Measurements from ENCODE around the gene PRSS58.

Gene PRSS58

GRCh38 chr7:142257958-142258357 is at the start of gene PRSS58:
PRSS58 (minus strand) TSS chr7:142258058; CDS start chr7:142257707, 351 bp downstream.
- DNase-seq (ENCODE audit: low read depth in 2 of 2): no peak

- no peak for DNase-seq (ENCODE audit: low read depth in 2 of 2)
Observed at GRCh38 chr7:142307246-142307900, 49.5 kb upstream of the PRSS58 start.

GRCh38 chr7:142303650-142304049 is 45.8 kb upstream of the PRSS58 start:
- no peak for DNase-seq (ENCODE audit: low read depth in 2 of 2)

GRCh38 chr7:142301923-142302550 is 44.2 kb upstream of the PRSS58 start:
- DNase-seq (ENCODE audit: low read depth in 2 of 2): no peak

GRCh38 chr7:142301299-142301698 is 43.4 kb upstream of the PRSS58 start:
- no peak for DNase-seq (ENCODE audit: low read depth in 2 of 2)

GRCh38 chr7:142300689-142301088 is 42.8 kb upstream of the PRSS58 start:
- no peak for DNase-seq (ENCODE audit: low read depth in 2 of 2)

- DNase-seq (ENCODE audit: low read depth in 2 of 2): no peak
Observed at GRCh38 chr7:142299237-142299781, 41.5 kb upstream of the PRSS58 start.

- DNase-seq (ENCODE audit: low read depth in 2 of 2): no peak
Observed at GRCh38 chr7:142298627-142299026, 40.8 kb upstream of the PRSS58 start.

GRCh38 chr7:142298009-142298408 is 40.2 kb upstream of the PRSS58 start:
- DNase-seq (ENCODE audit: low read depth in 2 of 2): no peak

- DNase-seq (ENCODE audit: low read depth in 2 of 2): no peak
Observed at GRCh38 chr7:142280263-142280662, 22.4 kb upstream of the PRSS58 start.

GRCh38 chr7:142279601-142280000 is 21.7 kb upstream of the PRSS58 start:
- DNase-seq (ENCODE audit: low read depth in 2 of 2): no peak

GRCh38 chr7:142275028-142275427 is 17.2 kb upstream of the PRSS58 start:
- DNase-seq (ENCODE audit: low read depth in 2 of 2): no peak

- DNase-seq (ENCODE audit: low read depth in 2 of 2): no peak
Observed at GRCh38 chr7:142272841-142273240, 15.0 kb upstream of the PRSS58 start.

- DNase-seq (ENCODE audit: low read depth in 2 of 2): no peak
Observed at GRCh38 chr7:142263598-142264380, 5.9 kb upstream of the PRSS58 start.

GRCh38 chr7:142250705-142251104 is 7.2 kb downstream of the PRSS58 start:
- no peak for DNase-seq (ENCODE audit: low read depth in 2 of 2)

GRCh38 chr7:142249918-142250317 is 7.9 kb downstream of the PRSS58 start:
- DNase-seq (ENCODE audit: low read depth in 2 of 2): no peak

- DNase-seq (ENCODE audit: low read depth in 2 of 2): no peak
Observed at GRCh38 chr7:142248166-142249160, 9.4 kb downstream of the PRSS58 start.

GRCh38 chr7:142243823-142244222 is 14.0 kb downstream of the PRSS58 start:
- no peak for DNase-seq (ENCODE audit: low read depth in 2 of 2)

- DNase-seq (ENCODE audit: low read depth in 2 of 2): no peak
Observed at GRCh38 chr7:142240546-142240945, 17.3 kb downstream of the PRSS58 start.

GRCh38 chr7:142231716-142232115 is 26.1 kb downstream of the PRSS58 start:
- DNase-seq (ENCODE audit: low read depth in 2 of 2): no peak

GRCh38 chr7:142228537-142229104 is 29.2 kb downstream of the PRSS58 start:
- no peak for DNase-seq (ENCODE audit: low read depth in 2 of 2)

Data from fibroblast of skin of left quadriceps (primary cell).